HG03442 (cell line): ENCODE results near the gene PHRF1.

ENCODE experiments used
- ATAC-seq: cut with Tn5 transposase; IDR thresholded peaks from one replicate; pipeline ENCODE4 v1.9.1; 2021; ENCODE audit warnings: mild to moderate bottlenecking, moderate library complexity; ENCODE audit not compliant: unreplicated experiment

Gene PHRF1

GRCh38 chr11:613369-613968, 37.2 kb downstream of the PHRF1 start:
- no peak for ATAC-seq

DNA sequence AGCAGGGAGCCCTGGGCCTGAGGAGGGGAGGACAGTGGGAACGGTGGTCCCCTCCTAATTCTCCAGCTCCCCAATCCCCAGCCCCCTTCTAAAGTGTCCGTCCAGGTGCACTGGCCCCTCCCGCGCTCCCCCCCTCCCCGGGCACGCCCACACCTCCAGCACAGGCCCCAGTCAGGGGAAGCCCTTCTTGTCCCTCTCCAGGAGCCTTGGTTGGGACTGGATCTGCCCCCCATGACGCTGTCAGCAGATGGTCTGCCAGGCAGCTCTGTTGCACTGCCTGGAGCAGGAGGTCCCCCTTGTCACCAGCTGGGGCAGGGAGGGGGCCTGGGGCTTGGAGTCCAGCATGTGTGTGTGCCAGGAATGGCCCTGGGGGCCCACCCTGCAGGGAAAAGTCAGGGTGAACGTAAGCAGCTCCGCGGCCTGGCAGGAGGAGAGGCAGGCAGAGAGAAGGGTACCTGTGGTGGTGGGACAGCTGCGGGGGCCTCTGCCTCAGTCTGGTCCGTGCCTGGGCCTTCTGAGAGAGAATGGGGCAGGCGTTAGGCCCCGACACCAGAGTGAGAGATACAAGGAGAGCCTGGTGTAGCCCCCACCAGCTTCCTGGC, 37.9 kb downstream of the PHRF1 start:
- no peak for ATAC-seq

DNA sequence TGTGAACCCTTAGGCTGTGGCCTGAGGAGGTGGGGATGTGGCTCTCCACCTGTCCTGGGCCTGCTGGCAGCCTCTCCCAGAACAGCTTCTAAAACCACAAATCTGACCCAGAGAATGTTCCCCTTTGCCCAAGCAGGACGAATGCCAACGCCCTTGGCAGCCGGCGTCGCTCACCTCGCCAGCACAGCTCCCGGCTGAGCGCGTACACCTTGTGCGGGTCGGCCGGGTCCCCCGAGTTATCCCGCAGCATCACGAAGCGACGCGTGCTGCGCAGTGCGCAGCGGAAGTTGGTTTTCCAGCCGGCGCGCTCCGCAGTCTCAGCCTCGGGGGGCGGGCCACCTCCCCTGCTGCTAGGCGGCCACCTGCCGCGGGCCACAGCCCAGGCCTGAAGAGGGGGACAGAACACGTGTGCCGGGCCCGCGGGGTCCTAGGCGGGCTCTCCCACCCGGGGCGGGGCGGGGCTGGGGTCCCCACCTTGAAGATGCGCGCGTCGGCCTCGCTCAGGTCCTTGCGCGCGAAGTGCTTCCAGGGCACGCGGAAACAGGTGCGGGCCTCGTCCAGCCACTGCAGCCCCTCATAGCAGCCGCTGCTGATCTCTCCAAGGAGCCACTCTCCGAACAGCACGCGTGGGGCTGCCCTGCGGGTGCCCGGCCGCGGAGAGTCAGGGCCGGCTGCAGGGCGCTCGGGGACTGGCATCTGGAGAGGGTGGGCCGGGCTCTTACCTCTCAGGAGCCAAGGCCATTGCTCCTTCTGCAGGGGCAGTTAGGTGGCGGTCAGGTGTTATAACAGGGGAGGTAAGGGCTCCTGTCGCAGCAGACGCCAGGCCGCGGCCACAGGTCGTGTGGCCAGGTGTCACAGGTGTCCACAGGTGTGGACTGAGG, 38.6 kb downstream of the PHRF1 start:
- no peak for ATAC-seq

- peak; percentile 75 for ATAC-seq
Observed at GRCh38 chr11:615504-616319, 39.4 kb downstream of the PHRF1 start, which contains the start of gene IRF7. TSS of gene IRF7 (minus strand) at chr11:615950. CDS start at chr11:615364, 586 bp downstream.

DNA sequence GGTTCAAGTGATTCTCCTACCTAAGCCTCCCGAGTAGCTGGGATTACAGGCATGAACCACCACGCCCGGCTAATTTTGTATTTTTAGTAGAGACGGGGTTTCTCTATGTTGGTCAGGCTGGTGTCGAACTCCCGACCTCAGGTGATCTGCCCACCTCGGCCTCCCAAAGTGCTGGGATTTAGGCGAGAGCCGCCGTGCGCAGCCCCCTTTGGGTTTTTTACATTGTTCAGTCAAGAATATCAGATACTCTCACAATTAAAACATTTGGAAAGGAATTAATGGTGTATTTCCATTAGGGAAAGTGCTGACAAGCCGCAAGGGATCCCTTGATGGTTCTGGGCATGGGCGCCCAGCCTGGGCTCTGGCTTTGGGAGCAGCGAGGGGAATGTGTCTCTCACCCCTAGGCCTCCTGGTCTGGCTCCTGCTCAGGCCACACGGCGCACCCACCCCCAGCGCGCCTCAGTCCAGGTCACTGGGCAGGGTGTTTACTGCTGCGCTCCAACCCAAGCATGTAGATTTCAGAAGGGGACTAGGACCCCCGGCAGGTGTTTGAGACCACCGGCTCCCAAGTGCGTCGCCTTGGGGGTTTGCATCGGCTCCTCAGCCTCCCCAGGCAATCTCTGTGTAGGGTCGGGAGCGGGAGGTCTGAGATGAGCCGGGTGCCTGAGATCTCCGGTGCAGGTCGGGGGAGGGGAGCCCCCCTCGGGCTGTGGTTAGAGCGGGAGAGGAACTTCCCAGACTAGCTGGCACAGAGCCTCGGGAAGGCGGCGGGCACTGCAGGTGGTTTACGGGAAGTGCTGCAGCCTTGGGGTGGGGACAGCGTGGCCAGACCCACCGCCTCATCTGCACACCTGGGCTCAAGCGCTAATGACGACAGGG, 40.3 kb downstream of the PHRF1 start:
- no peak for ATAC-seq

GRCh38 chr11:617199-617911, 41.1 kb downstream of the PHRF1 start:
- ATAC-seq, result no peak

GRCh38 chr11:617912-618682, 41.8 kb downstream of the PHRF1 start:
- ATAC-seq, result no peak

DNA sequence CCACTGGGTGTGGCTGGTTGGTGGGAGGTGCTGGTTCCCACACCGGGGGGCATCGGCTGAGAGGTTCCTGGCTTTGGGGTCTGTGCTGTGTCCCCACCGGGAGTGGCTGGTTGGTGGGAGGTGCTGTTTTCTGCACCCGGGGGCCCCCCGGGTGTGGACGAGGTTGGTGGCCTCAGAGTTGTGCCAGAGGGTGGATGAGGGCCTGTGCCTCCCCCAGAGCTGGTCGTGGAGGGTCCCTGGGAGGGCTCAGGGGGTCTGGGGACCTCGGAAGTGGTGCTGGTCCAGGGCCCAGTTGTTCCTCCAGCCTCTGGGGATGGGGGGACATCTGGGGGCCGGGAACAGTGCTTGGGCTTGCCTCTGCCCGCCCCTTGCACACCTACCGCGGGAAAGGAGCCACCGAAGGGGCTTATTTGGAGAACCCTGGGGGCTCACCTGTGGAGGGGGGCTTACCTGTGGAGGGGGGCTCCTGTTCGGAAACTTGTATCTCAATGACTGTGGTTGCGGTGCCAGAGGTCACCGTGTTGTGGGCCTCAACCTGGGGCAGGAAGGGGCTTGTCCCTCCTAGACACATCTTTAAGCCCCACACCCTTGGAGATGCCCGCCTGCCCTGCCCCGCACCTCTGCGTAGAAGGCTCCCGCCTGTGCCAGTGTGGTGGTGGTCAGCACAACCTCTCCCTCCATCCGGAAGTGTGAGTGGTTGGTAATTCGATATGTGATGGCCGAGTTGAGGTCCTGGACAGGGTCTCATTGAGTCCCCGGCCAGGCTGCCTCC, 42.8 kb downstream of the PHRF1 start:
- ATAC-seq, result no peak

GRCh38 chr11:619628-620050, 43.4 kb downstream of the PHRF1 start:
- no peak for ATAC-seq

DNA sequence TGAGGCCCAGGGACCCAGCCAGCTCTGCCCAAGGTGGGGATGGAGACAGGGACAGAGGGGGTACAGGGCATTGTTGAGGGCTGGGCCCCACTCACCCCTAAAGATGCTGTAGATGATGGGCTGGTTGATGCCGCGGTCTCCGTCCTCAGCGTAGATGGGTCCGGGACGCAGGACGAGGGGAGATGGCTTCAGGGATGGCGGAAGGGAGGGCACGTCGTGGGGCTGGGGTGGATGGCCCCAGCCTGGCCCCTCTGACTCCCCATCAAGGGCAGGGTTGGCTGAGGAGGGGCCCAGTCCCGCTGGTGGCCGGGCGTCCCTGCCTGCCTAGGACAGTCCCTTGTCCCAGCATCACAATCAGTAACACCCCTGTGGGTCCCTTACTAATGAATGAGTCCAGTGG, 43.9 kb downstream of the PHRF1 start:
- ATAC-seq, result no peak

DNA sequence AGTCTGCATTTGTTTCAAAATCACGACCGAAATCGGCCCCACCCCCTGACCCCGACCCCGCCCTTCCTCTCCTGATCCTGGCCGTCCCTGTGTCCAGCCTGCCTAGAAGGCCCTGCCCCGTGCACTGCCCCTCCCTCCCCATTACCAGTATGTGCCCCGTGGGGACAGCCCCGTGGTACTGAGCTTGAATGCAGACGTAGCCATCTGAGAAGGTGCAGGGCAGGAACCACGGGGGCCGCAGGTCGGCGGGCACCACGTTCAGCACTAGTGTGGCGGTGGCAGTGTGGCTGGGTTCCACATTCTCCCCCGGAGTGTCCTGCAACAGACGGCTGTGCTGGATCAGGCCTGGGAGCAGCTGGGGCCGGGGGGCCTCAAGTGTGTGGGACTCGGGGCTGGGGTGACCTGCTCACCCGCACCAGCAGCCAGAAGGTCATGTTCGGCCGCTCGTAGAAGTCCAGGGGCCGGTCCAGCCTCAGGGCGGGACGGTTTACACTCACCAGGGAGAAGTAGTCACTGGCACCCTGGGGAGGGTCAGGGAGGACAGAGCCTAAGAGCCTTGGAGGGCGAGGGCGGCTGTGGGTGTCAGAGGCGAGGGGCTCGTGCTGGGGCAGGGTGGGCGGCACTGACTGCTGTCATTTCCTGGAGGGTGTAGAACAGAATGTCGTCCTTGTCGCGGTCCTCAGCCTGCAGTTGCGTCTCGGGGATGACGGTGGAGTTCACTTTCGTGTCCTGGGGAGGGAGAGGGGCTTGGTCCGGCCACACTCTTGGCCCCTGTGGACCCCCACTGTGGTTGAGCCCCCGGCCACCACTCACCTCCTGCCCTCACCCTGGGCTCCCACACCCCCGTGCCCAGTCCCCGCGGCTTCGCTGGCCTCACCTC, 44.9 kb downstream of the PHRF1 start:
- ATAC-seq, result no peak

GRCh38 chr11:621838-622237, 45.6 kb downstream of the PHRF1 start:
- ATAC-seq, result no peak

GRCh38 chr11:623349-623869, 47.1 kb downstream of the PHRF1 start:
- ATAC-seq, result no peak

DNA sequence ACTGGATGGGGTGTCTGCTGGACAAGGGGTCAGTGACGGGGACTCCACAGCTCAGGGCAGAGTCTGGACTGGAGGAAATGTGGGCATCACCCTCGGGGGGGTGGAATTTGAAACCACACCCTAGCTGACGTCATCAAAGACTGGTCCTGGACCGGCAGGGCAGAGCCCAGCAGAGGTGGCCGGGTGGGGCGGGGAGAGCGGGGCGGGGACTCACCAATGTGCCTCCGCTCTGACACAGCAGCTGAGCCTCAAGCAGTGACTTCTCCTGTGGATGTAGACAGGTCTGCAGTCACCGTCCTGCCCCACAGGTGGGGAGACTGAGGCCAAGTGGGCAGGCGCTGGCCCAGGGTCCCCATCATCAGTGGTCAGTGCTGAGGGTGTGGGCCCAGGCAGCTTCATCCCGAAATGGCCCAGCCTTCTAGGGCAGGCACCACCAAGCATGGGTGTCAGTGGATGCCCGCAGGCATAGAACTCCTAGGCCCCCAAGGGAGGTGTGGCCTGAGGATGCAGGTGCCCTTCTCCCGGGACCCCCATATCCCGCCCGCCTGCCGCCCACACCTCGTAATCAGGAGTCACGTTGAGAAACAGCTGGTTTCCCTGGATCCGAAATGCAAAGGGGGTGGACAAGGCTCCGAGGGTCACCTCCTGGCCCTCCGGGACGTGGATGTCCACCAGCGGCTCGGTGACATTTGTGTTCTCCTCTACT, 47.9 kb downstream of the PHRF1 start:
- no peak for ATAC-seq

GRCh38 chr11:624705-625635, 48.7 kb downstream of the PHRF1 start, which contains the start of gene CDHR5:
TSS of gene CDHR5 (minus strand) at chr11:624955. CDS start at chr11:624902, 53 bp downstream.
- ATAC-seq, result no peak
